Measurements from ENCODE around the gene POC1A.
"Not testable (repeated sequence)": the region's sequence is repeated elsewhere in the genome, so short reads cannot be mapped to it uniquely, and the experiment has no call there.

Gene POC1A

DNA sequence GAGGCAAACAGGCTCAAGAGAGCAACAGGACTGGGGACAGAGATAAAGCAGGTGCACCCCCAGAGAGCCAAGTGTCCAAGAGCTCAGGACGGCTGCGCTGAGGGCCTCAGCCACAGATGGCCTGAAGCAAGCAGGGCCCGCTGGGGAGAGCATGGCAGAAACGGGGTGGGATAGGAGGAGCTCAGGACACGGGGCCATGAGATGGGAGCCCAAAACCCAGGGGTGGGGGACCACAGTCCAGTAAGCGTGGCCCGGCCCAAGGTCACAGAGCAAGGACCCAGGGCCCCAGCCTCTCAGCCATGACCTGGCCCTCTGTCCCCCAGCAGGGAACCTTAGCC lies 107.4 kb downstream of the POC1A start:
- DNase-seq (ENCODE audit: low read depth) = no peak

- no peak for DNase-seq (ENCODE audit: low read depth)
Observed at GRCh38 chr3:52046186-52046901, 107.9 kb downstream of the POC1A start.

DNA sequence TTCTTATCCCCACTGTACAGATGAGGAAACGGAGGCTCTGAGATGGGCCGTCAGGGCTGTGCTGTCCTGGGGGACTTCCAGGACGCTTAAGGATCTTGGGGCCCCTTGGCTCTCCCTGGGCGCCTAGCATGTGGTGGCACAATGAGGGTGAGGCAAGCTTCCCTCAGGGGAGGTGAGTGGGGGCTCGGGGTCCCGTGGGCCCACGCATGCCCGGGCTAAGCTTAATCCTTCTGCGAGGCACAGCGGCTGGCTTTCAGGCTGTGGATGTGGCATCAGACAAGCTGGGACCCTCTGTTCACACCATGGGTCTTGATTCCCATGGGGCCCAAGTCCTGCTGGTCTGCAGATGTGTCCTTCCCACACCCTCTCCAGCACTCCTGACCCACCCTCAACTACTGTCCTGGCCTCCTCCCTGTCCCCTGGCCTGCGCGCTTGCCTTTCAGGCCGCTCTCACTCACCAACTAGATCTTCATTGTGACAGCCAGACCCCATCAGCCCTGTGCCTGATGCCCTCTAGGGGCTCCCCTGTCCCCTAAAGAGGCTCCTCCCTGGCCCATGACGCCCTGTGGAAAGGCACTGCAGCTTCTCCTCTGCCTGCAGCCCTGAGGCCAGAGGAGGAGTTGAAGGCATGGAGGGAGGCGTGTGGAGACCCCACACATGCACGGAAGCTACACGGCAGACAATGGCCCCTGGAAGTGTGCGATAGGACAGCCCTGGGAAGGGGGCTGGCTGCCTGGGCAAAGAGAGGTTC lies 109.2 kb downstream of the POC1A start:
- DNase-seq (ENCODE audit: low read depth) = no peak

GRCh38 chr3:52043750-52044149 lies 110.5 kb downstream of the POC1A start:
- no peak for DNase-seq (ENCODE audit: low read depth)

DNA sequence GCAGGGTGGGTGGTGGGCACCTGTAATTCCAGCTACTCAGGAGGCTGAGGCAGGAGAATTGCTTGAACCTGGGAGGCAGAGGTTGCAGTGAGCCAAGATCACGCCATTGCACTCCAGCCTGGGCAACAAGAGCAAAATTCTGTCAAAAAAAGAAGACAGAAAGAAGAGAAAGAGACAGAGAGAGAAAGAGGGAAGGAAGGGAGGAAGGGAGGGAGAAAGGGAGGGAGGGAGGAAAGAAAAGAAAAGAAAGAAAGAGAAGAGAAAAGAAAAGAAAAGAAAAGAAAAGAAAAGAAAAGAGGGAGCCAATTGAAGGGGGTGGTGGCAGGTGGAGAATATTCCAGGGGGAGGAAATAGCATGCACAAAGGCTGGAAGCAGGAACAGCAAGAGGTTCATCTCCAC lies 111.2 kb downstream of the POC1A start:
- DNase-seq (ENCODE audit: low read depth) = not testable (repeated sequence)

- no peak for DNase-seq (ENCODE audit: low read depth)
Observed at GRCh38 chr3:52041118-52041731, 113.0 kb downstream of the POC1A start.

DNA sequence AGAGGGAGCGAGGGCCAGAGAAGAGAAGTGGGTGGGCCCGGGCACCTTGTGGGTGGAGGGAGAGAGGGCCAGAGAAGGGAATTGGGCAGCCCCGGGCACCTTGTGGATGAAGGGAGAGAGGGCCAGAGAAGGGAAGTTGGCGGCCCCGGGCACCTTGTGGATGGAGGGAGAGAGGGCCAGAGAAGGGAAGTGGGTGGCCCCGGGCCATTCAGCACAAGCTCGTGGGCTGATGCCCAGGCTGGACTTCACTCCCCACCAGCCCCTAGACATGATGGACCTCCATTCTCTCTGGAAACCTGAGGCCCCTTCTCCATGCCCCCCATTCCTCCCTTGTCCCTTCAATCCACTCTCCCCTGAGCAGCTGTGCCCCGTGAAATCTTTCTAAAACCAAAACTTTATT lies 113.6 kb downstream of the POC1A start:
- no peak for DNase-seq (ENCODE audit: low read depth)

DNA sequence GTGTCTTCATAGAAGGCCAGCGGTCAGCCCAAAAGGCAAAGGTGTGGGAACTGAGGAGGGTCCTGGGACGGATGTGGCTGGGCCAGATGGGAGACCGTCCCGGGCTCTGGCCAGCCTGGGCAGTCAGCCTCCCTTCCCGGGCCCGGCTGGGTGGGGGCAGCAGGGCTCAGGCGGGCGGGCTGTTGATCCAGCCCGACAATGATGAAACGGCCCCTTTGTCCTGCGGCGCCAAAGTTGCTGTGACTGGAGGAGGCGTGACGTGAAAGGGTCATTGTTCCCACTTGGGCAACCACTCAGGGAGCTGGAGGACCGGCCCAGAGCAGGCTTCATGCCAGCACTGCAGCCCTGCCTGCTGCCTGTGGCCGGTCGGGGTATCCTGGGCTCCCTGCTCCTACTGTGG lies 114.4 kb downstream of the POC1A start:
- DNase-seq (ENCODE audit: low read depth) = no peak

- DNase-seq (ENCODE audit: low read depth) = no peak
Observed at GRCh38 chr3:52039426-52039825, 114.8 kb downstream of the POC1A start.

- DNase-seq (ENCODE audit: low read depth) = no peak
Observed at GRCh38 chr3:52038227-52038626, 116.0 kb downstream of the POC1A start.

GRCh38 chr3:52037291-52037690 lies 116.9 kb downstream of the POC1A start:
- DNase-seq (ENCODE audit: low read depth) = no peak

DNA sequence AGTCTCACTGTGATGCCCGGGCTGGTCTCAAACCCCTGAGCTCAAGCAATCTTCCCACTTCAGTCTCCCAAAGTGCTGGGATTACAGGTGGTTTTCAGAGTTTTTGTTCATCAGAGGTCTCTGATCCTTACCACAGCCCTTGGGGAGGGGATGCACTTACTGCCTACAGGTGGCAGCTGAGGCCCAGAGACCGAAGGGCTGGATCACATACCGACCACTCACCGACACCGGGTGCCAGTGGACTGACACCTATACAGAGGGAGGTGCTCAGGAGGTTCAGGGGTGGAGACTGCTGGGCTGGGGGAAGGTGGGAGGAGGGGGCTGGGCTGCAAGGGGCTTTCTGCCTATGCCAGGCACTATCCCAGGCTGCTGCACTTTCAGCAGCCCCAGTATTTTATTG lies 117.4 kb downstream of the POC1A start:
- no peak for DNase-seq (ENCODE audit: low read depth)

DNA sequence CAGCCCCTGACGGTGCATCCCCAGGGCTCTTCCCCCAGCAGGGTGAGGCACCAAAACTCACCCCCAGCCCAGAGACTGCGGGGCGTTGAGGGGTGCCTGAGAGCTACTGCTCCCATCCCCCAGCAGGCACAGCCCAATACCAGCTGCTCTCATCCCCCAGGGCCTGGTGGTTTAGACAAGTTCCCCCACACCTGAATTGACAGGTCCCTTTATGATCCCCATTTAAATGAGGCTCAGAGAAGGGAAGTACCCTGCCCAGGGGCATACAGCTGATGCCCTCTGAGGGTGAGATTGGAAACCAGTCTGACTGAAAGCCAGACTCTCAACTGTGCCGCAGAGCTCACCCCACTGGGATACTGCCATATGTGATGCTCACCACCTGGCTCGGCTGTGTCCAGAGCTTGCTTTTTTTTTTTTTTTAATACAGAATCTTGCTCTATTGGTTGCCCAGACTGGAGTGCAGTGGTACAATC lies 118.0 kb downstream of the POC1A start:
- DNase-seq (ENCODE audit: low read depth) = no peak

DNA sequence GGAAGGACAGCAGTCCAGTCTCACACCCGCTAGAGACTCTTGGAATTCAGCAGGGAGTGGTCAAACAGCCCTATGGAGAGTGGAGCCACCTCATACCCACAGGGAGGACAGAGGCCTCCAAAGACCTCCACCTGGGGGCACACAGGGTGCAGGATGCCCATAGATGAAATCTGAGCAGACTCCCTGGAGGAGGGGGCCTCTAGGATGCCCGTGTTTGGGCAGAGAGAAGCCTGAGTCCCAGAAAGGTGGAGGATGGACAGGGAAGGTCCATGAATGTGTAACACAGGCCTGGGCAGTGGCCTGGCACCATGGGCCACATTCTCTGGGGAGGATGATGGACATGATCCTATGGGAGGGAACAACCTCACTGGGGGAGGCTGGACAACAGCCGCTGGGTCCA lies 119.6 kb downstream of the POC1A start:
- DNase-seq (ENCODE audit: low read depth) = no peak

DNA sequence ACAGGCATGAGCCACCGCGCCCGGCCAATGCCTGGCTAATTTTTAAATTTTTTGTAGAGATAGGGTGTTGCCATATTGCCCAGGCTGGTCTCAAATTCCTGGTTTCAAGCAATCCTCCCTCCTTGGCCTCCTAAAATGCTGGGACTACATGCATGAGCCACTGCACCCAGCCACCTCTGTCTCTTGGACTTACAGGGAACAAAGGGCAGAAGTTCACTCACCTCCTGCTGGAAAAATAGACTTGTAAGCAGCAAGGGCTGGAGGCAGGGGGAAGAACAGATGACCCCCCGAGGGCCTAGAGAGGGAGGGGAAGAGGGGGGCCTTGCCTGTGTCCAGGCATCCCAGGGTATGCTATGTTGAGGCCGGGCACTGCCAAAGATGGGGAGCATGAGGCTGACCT lies 120.0 kb downstream of the POC1A start:
- no peak for DNase-seq (ENCODE audit: low read depth)

- not testable (repeated sequence) for DNase-seq (ENCODE audit: low read depth)
Observed at GRCh38 chr3:52033748-52034147, 120.5 kb downstream of the POC1A start.

GRCh38 chr3:52032702-52033408 lies 121.4 kb downstream of the POC1A start:
- DNase-seq (ENCODE audit: low read depth) = no peak

DNA sequence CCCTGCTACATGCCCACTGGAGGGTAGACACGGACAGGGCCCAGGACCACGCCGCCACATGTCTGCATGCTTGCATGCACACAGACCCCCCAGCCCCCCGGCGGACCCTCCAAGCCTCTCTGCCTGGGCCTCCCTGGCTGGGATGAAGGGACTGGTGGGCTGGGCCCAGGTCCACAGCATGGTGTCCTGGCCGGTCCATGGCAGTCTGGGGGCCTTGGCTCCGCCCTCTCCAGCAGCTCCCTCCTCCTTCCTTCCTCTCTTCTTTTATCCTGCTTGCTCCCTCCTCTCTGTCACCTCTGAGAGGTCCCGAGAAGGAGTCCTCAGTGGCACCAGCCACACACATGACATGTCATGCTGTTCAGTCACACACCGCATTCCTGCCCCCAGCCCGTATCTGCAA lies 122.3 kb downstream of the POC1A start:
- no peak for DNase-seq (ENCODE audit: low read depth)

DNA sequence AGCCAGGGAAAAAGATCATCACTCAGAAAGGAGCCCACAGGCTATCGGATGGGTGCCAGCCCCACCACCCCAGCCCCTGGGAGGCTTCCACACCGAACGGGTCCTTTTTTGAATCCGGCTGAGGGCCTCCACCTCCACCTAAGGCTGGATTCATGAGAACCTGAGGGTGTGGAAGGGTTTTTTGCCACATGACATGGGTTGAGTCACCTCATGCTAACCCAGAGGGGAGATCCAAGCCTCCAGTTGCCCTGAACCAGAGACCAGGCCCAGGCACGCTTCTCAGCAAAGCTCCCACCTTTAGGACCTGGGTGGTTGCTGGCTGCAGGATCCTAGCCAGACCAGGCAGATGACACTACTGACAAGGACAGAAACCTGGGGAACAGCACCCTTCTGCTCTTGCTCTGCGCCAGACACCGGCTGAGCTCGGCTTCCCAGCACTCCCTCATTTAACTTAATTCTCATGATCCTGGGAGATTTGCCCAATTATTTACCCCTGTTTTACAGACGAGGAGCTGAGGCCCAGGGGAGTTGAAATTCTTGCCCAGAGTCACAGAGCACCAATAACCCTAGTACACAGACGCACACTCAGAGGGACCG lies 123.4 kb downstream of the POC1A start:
- no peak for DNase-seq (ENCODE audit: low read depth)

DNA sequence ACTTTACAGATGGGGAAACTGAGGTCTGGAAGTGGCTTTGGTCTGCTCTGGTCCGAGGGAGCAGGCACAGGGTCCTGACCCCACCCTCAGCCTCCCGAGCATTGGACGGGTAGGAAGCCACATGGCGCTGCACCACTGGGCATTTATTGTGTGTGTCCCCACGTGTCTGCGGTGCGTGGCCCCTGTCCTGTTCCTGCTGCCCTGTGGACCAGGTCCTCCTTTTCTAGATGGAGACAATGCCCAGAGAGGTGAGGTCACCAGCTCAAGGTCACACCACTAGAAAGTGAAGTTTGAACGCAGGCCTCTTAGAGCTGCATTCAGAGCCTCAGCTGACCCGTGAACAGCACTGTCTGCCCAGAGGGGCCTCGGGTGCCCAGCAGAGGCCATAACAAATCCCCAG lies 124.7 kb downstream of the POC1A start:
- no peak for DNase-seq (ENCODE audit: low read depth)

DNA sequence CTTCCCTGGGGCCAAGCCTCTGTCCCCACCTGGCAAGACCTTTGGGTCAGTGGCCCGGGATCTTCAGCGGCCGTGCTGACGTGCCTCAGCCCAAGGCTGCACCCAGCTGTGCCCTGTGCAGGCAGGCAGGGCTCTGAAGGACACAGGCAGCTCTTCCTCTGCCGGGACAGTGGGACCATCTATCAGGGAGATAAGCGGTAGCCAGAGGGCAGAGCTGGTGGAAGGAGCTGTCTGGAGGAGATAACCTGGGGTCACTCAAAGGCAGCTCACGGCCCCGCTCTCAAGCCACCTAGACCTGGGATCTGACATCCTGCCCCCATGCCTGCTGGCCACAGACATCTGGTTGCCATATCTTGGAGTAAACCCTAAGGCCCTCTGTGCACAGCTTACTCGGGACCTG lies 125.2 kb downstream of the POC1A start:
- no peak for DNase-seq (ENCODE audit: low read depth)

GRCh38 chr3:52028572-52028971 lies 125.7 kb downstream of the POC1A start:
- no peak for DNase-seq (ENCODE audit: low read depth)
